ENCODE data around the gene PROKR2. TPM values are rescaled to one million over a fixed set of nuclear protein-coding genes. Genes with fewer than 3 reads are reported as not detected.

The PROKR2 gene
- polyA plus RNA-seq, 1 donor (not counting 4 experiments of a cell fraction or from before 2014, with no cell fraction given), result not detected

GRCh38 chr20:5272268-5272667 lies 44.5 kb downstream of the PROKR2 start:
- no peak overlapping the region for H3K4me3 ChIP-seq (ENCODE audit: control insufficient read depth in 2 of 3, extremely low read depth in 1 of 3, insufficient read depth in 2 of 3, low read depth in 1 of 3, low read length in 3 of 3)
- FAIRE-seq, result no peak
- H3K27ac ChIP-seq (ENCODE audit: control insufficient read depth, insufficient read depth, low read length), result no peak overlapping the region
- H3K4me2 ChIP-seq (ENCODE audit: control insufficient read depth, extremely low read depth, insufficient read depth, low read depth, low read length), result no peak overlapping the region
- no peaks in the 10 kb centered on the region for H3K9me1 ChIP-seq (ENCODE audit: control insufficient read depth, extremely low read depth, insufficient read depth, low read length)
- H3K9ac ChIP-seq (ENCODE audit: control insufficient read depth, extremely low read depth, insufficient read depth, low read length), result no peak overlapping the region
- no peaks in the 10 kb centered on the region for H3K36me3 ChIP-seq (ENCODE audit: control insufficient read depth in 2 of 2, extremely low read depth in 1 of 2, insufficient read depth in 2 of 2, low read length in 2 of 2)
- DNase-seq (ENCODE audit: low read depth, low spot score), result no peak
- no peaks in the 10 kb centered on the region for H3K27me3 ChIP-seq (ENCODE audit: control insufficient read depth, extremely low read depth, insufficient read depth, low read length)
- no peaks in the 10 kb centered on the region for H4K20me1 ChIP-seq (ENCODE audit: control insufficient read depth, extremely low read depth, insufficient read depth, low read length)
- TF ChIP-seq EZH2 (IDR thresholded peaks at IDR 0.05; ENCODE audit: low read length), result no peak
- no peak overlapping the region for H2AFZ ChIP-seq (ENCODE audit: control insufficient read depth, low read length)
- dilution Hi-C loops (cut with MboI; ENCODE audit: extremely low pct_ligation_motif_present, low sequenced_read_pairs), result no loop called here
- H3K4me1 ChIP-seq (ENCODE audit: control insufficient read depth, extremely low read depth, insufficient read depth, low read length), result peaks cover 7% of the 10 kb centered on the region
- no peaks in the 10 kb centered on the region for H3K9me3 ChIP-seq (ENCODE audit: control insufficient read depth, low read depth, low read length)
- H3K79me2 ChIP-seq (ENCODE audit: control insufficient read depth, insufficient read depth, low read length), result no peaks in the 10 kb centered on the region

- TF ChIP-seq EZH2 (IDR thresholded peaks at IDR 0.05; ENCODE audit: low read length), result no peak
- TF ChIP-seq CTCF (optimal IDR thresholded peaks at IDR 0.05 in 1 of 3, IDR thresholded peaks at IDR 0.05 in 1 of 3, conservative IDR thresholded peaks at IDR 0.05 in 1 of 3; ENCODE audit: extremely low read depth in 1 of 3, insufficient read depth in 2 of 3, low read length in 3 of 3), result no peak
- no peaks in the 10 kb centered on the region for H3K79me2 ChIP-seq (ENCODE audit: control insufficient read depth, insufficient read depth, low read length)
- H3K4me3 ChIP-seq (ENCODE audit: control insufficient read depth in 2 of 3, extremely low read depth in 1 of 3, insufficient read depth in 2 of 3, low read depth in 1 of 3, low read length in 3 of 3), result no peak overlapping the region
- no peak overlapping the region for H3K9ac ChIP-seq (ENCODE audit: control insufficient read depth, extremely low read depth, insufficient read depth, low read length)
- no peaks in the 10 kb centered on the region for H3K27me3 ChIP-seq (ENCODE audit: control insufficient read depth, extremely low read depth, insufficient read depth, low read length)
- no peaks in the 10 kb centered on the region for H3K36me3 ChIP-seq (ENCODE audit: control insufficient read depth in 2 of 2, extremely low read depth in 1 of 2, insufficient read depth in 2 of 2, low read length in 2 of 2)
- no peak overlapping the region for H3K4me2 ChIP-seq (ENCODE audit: control insufficient read depth, extremely low read depth, insufficient read depth, low read depth, low read length)
- peaks cover 7% of the 10 kb centered on the region for H3K4me1 ChIP-seq (ENCODE audit: control insufficient read depth, extremely low read depth, insufficient read depth, low read length)
- no peak overlapping the region for H2AFZ ChIP-seq (ENCODE audit: control insufficient read depth, low read length)
- DNase-seq (ENCODE audit: low read depth, low spot score), result no peak
- FAIRE-seq, result no peak
- no peaks in the 10 kb centered on the region for H3K9me1 ChIP-seq (ENCODE audit: control insufficient read depth, extremely low read depth, insufficient read depth, low read length)
- no peak overlapping the region for H3K27ac ChIP-seq (ENCODE audit: control insufficient read depth, insufficient read depth, low read length)
- no peaks in the 10 kb centered on the region for H4K20me1 ChIP-seq (ENCODE audit: control insufficient read depth, extremely low read depth, insufficient read depth, low read length)
- no peaks in the 10 kb centered on the region for H3K9me3 ChIP-seq (ENCODE audit: control insufficient read depth, low read depth, low read length)
- dilution Hi-C loops (cut with MboI; ENCODE audit: extremely low pct_ligation_motif_present, low sequenced_read_pairs), result no loop called here
These were observed 46.2 kb downstream of the PROKR2 start for GRCh38 chr20:5270603-5271002.

- DNase-seq (ENCODE audit: low read depth, low spot score) (peak; percentile 15), FAIRE-seq (peak; percentile 68)
- dilution Hi-C loops (cut with MboI; ENCODE audit: extremely low pct_ligation_motif_present, low sequenced_read_pairs), result no loop called here
- no peaks in the 10 kb centered on the region for H4K20me1 ChIP-seq (ENCODE audit: control insufficient read depth, extremely low read depth, insufficient read depth, low read length)
- TF ChIP-seq CTCF (optimal IDR thresholded peaks at IDR 0.05 in 1 of 3, IDR thresholded peaks at IDR 0.05 in 1 of 3, conservative IDR thresholded peaks at IDR 0.05 in 1 of 3; ENCODE audit: extremely low read depth in 1 of 3, insufficient read depth in 2 of 3, low read length in 3 of 3) (no peak), EZH2 (IDR thresholded peaks at IDR 0.05; ENCODE audit: low read length) (no peak)
- H3K4me3 ChIP-seq (ENCODE audit: control insufficient read depth in 2 of 3, extremely low read depth in 1 of 3, insufficient read depth in 2 of 3, low read depth in 1 of 3, low read length in 3 of 3), result no peak overlapping the region
- H3K9me1 ChIP-seq (ENCODE audit: control insufficient read depth, extremely low read depth, insufficient read depth, low read length), result no peaks in the 10 kb centered on the region
- peaks cover 7% of the 10 kb centered on the region for H3K4me1 ChIP-seq (ENCODE audit: control insufficient read depth, extremely low read depth, insufficient read depth, low read length)
- peak overlapping the region; percentile 30 for H3K4me2 ChIP-seq (ENCODE audit: control insufficient read depth, extremely low read depth, insufficient read depth, low read depth, low read length)
- no peaks in the 10 kb centered on the region for H3K9me3 ChIP-seq (ENCODE audit: control insufficient read depth, low read depth, low read length)
- H3K27me3 ChIP-seq (ENCODE audit: control insufficient read depth, extremely low read depth, insufficient read depth, low read length), result no peaks in the 10 kb centered on the region
- H2AFZ ChIP-seq (ENCODE audit: control insufficient read depth, low read length), result peak overlapping the region; percentile 63
- no peaks in the 10 kb centered on the region for H3K36me3 ChIP-seq (ENCODE audit: control insufficient read depth in 2 of 2, extremely low read depth in 1 of 2, insufficient read depth in 2 of 2, low read length in 2 of 2)
- H3K9ac ChIP-seq (ENCODE audit: control insufficient read depth, extremely low read depth, insufficient read depth, low read length), result no peak overlapping the region
- no peak overlapping the region for H3K27ac ChIP-seq (ENCODE audit: control insufficient read depth, insufficient read depth, low read length)
- H3K79me2 ChIP-seq (ENCODE audit: control insufficient read depth, insufficient read depth, low read length), result no peaks in the 10 kb centered on the region
These were observed 48.3 kb downstream of the PROKR2 start for GRCh38 chr20:5268449-5268848.
